T-helper 2 cell treated with Interferon-gamma antibody and Interleukin-4, amounts not matched to agents 100 ng/mL and 5 ng/mL, for 36 hours (primary cell): ENCODE data around the gene SPTBN5. TPM values are rescaled to one million over a fixed set of nuclear protein-coding genes. Genes with fewer than 3 reads are reported as not detected.

Experiments used
- intact Hi-C: fragments of 100-400 bp; cut with micrococcal nuclease; formaldehyde crosslinking; loops from one replicate; pipeline ENCODE4 v1.15.1; 2023
- total RNA-seq: library from RNA; stranded (reverse); gene quantifications from 2 replicates; pipeline ENCODE4 v1.2.3, GENCODE V29; 2022

Gene SPTBN5
- total RNA-seq, 1 donor from 2014 or later, result 0.59 TPM

GRCh38 chr15:41927536-41927935 is 33.7 kb upstream of the SPTBN5 start:
- intact Hi-C loops, result no loop called here

DNA sequence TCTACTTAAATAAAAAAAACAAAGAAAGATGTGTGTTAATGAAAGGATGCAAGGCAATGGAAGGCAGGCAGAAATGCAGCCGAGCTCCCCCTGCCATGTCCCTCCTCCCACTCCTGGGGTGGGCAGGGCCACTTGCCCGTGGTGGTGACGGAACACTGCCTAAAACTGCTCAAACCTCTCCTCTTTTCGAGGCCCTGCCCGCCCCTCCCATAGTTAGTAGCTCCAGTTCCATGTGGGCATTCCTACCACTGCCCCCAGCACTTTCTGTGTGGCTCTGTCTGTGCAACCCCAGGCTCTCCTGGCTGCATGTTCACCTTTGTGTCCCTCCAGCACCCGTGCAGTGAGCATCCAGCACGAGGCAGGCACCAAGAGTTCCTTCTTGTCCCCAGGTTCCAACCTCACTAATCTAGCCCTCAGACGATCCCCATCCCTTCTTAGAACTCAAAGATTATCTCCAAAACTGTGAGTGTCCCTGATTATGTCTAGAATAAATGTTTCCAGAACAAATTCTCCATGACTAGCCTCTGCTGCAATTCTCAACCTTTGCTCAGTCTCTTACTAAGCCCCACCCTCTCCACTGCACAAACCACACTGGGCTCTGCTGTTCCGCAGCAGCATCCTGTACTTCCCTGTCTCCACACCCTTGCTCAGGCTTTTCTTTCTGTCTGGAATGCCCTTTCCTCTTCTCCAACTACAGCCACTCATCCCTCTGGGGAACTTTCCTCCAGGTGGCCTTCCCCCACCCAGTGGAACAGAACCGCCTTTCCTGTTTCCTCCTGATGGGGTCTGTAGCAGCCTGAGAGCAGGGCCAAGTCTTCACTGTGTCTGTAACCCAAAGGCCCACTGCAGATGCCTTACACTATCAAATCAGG is 32.6 kb upstream of the SPTBN5 start:
- intact Hi-C loops, result no loop called here

DNA sequence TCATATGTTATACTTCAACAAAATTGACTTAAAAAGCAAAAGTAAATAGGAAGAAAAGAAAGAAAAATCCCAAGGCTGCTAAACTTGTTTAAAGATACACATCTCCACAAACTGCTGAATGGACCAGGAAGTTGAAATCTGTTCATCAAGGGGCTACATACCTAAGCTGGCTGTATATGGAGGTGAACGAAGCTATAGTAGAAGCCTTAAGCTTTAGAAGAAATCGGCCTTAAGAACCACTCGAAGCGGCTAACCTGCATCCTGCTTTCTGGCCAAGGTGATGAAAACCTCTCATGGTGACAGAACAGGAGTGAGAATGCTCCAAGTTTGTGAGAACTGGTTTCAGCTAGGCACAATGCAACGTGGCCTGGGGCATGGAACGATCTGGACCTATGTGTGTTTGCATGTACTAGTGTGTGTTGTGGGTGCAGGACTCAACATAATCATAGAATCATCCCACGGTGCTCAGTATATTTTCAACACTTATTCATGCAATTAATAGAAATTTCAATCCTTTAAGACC is 31.3 kb upstream of the SPTBN5 start:
- intact Hi-C loops, result no loop called here

DNA sequence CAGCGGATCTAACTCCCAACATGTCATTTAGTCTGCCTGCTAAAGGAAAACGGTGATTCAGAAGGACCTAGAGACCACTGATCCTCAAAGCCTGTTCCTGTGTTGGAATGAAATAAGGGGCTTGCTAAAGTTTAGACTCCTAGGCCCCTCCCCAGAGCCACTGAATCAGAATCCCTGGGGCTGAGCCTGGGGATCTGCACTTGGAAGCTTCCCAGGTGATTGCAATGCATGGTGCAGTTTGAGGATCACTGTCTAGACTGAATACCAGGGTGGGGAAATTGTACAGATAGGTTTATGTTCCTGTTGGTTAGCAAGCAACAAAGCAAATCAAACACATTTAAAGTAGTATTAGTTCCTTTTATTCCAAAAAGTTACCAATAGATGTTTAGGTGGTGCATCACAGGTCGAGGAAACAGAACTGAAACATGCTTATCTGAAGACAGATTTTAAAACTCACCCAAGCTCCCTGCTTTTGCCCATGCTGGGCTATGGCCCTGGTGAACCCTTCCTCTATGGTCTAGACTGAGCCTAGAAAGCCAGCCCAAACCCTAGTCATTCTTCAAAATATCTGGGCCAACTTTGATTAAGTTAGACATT is 29.6 kb upstream of the SPTBN5 start:
- intact Hi-C loops, result no loop called here

DNA sequence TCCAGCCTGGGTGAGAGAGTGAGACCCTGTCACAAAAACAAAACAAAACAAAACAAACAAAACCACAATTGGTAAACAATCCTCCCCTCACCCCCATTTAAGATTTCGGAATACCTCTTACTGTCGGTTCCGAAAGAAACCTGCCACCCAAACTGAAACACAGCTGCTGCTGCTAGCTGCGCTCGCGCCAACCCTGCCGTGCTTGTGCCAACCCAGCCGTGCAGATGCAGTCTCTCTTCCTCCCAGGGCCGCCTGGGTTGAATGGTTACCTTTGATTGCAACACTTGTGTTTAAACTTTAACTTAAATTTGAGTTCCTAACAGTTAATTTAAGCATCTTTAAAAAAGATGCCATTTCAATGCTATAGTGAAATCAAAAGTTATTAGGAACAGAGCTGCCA is 28.5 kb upstream of the SPTBN5 start:
- intact Hi-C loops, result no loop called here

- intact Hi-C loops, result no loop called here
Measured at GRCh38 chr15:41921639-41922038, 27.8 kb upstream of the SPTBN5 start.

DNA sequence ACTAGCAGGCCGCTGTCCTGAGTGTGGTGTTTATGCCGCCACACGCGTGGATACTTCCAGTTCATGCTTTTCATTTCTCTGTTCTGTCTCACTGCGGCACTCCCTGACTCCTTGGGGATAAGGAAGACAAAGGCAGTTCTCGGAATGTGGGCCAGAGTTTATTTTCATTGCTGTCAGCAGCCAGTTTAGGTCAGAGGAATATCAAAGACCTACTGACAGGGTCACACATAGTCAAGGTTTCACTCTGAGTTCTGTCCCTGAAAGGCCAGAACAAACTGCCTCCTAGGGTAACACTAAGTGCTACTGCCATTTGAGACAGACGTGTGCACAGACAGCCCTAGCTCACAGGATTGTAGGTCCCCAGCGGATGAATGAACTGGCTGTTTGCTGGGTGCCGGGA is 27.3 kb upstream of the SPTBN5 start:
- intact Hi-C loops, result no loop called here

- intact Hi-C loops, result no loop called here
Measured at GRCh38 chr15:41919954-41920538, 26.2 kb upstream of the SPTBN5 start.

- intact Hi-C loops, result no loop called here
Measured at GRCh38 chr15:41919201-41919820, 25.5 kb upstream of the SPTBN5 start.

- intact Hi-C loops, result no loop called here
Measured at GRCh38 chr15:41918506-41919126, 24.8 kb upstream of the SPTBN5 start.

DNA sequence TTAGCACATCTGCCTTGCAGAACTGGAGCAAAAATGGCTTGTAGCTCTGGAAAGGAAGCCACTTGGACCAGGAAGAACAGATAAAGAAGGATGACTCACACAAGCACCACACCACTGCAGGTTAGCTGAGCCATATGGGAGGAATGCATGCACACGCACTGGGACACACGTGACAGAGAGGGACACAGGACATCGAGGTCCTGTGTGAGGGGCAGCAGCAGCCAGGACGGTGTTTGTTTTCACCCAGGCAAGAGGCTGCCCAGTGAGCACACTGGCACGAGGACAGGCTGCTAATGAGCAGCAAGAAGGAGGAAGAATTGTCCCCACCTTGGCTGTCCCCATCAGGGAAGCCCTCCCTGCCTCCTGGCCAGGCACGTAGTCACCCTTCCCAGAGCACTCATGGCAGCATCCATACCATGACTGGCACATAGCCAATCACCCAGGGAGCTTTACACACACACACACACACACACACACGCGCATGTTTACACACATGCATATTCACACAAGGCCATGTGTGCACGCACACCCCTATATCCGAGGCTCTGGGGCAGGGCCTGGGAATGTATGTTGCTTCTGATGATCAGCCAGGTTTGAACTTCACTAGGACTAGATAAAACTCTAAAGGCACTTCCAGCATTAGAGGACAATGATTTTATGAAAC is 24.0 kb upstream of the SPTBN5 start:
- intact Hi-C loops, result no loop called here

DNA sequence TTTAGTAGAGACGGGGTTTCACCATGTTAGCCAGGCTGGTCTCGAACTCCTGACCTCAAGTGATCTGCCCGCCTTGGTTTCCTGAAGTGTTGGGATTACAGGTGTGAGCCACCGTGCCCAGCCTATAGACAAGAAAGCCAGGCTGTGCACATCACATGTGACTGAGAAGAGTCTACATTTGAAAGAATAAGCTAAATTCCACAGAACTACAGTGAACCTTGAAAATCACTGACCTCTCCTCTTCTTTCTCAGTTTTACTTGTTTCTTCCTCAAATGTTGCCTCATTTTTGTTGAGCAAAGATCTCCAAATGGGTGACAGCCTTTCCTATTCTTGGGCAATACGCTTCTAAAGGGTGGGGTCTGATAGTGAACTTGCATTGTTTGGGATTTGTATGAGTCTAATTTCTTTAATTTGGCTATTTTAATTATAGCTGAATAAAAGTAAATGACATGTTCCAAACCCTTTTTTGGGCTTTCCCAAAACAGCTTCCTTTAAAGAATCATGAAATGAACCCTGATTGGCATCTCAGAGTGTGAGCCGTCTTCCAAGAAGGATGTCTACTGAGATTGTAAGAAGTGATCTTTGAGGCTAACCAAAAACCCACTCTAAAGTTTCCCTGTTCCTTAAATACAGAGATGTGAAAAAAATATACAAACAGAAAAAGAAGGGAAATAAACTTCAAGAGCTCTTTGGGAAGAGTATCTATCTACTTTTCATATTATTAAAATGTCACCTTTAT is 21.6 kb upstream of the SPTBN5 start:
- intact Hi-C loops, result no loop called here

GRCh38 chr15:41914411-41914810 is 20.6 kb upstream of the SPTBN5 start:
- intact Hi-C loops, result no loop called here

DNA sequence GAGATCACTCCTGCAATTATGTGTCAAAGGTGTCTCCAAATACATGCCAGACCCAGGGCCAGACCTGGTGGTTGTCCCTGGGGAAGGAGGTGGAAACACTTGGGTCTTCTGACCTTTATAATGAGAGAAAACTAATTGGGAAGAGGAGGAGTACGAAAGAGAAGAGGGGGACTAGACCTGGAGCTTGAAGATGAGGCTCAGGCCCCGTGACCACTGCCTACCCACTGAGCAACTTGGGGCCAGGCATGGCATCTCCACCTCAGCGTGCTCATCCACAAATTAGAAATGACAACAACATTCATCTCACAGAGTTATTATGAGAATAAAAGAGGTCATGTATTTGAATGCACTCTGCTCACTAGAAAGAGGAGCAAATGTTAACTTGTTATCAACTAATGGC is 19.4 kb upstream of the SPTBN5 start:
- intact Hi-C loops, result no loop called here

- intact Hi-C loops, result no loop called here
Measured at GRCh38 chr15:41911691-41912345, 18.0 kb upstream of the SPTBN5 start.

- intact Hi-C loops, result no loop called here
Measured at GRCh38 chr15:41908736-41909461, 15.0 kb upstream of the SPTBN5 start.

DNA sequence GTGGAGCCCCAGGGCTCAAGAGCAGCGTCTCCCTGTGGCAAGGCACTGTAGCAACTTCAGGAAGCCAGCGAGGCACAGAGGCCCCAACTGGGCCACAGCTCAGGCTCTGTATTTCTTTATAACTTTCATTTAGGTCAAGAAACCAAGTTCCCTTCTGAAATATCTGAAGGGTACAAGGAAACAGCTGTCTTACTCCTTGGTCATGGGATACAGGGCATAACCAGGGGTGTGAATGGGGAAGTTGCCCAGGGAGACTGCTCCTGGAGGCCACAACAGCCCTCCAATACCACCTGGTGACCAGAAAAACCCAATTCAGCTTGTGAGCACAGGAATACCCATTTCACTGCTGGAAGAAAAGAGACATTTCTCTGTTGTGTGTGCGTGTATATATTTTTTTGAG is 13.3 kb upstream of the SPTBN5 start:
- intact Hi-C loops, result no loop called here

GRCh38 chr15:41906608-41907007 is 12.8 kb upstream of the SPTBN5 start:
- intact Hi-C loops, result no loop called here
